NOMO-1 treated with dmso at 0.1 percent for 144 hours (cell line): Measurements from ENCODE around the gene MRPS34.

Source experiments
- DNase-seq: peaks from one replicate; lab custom pipeline; 2025; ENCODE audit not compliant: unreplicated experiment; lab: John Stamatoyannopoulos, UW

MRPS34 gene

GRCh38 chr16:1782408-1783264, 9.7 kb upstream of the MRPS34 start, which contains the start of the genes NUBP2 and SPSB3:
TSS of gene NUBP2 (plus strand) at chr16:1782960. CDS start at chr16:1783021, 61 bp downstream.
TSS of gene SPSB3 (minus strand) at chr16:1782571. CDS start at chr16:1781483, 1,088 bp downstream.
- DNase-seq, result peak; percentile 99

DNA sequence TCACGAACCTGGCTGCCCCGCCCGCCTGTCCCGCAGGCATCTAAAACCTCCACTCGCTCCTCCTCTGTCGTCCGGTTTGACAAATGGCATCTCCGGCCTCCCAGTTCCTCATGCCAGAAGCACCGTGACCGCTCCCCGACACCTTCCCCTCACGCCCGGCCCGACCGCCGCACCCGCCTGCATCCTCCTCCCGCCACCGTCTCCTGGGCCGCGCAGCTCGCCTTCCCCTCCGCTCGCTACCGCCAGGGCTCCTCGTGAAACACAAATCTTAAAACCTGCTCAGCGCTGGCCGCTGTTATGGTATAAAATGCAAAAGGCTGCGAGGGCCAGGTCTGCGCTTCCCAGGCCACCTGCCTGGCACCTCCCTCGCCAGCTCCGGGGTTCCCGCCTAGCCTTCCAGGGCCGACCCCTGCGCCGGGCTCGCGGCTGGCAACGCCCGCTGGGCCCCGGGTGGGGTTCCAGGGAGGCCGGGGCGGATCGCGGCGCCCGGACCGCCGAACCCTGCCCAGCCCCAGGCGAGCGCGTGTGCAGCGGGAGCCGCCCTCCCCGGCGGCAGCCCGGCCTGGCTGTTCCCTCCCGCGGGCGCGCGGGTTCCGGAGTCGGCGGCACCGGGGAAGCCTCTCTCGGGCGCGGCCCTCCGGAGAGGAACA, 8.9 kb upstream of the MRPS34 start:
- DNase-seq, result no peak

GRCh38 chr16:1781254-1781653, 8.3 kb upstream of the MRPS34 start:
- no peak for DNase-seq

DNA sequence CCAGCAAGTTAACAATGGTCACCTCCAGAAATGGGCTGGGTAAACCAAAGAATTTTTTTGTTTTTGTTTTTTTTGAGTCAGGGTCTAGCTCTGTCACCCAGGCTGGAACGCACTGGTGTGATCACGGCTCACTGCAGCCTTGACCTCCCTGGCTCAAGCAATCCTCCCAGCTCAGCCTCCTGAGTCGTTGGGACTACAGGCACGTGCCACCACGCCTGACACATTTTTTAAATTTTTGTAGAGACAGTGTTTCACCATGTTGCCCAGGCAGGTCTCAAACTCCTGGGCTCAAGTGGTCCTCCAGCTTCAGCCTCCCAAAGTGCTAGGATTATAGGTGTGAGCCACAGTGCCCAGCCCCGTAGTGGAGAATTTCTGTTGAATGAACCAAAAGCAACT, 7.7 kb upstream of the MRPS34 start:
- no peak for DNase-seq

DNA sequence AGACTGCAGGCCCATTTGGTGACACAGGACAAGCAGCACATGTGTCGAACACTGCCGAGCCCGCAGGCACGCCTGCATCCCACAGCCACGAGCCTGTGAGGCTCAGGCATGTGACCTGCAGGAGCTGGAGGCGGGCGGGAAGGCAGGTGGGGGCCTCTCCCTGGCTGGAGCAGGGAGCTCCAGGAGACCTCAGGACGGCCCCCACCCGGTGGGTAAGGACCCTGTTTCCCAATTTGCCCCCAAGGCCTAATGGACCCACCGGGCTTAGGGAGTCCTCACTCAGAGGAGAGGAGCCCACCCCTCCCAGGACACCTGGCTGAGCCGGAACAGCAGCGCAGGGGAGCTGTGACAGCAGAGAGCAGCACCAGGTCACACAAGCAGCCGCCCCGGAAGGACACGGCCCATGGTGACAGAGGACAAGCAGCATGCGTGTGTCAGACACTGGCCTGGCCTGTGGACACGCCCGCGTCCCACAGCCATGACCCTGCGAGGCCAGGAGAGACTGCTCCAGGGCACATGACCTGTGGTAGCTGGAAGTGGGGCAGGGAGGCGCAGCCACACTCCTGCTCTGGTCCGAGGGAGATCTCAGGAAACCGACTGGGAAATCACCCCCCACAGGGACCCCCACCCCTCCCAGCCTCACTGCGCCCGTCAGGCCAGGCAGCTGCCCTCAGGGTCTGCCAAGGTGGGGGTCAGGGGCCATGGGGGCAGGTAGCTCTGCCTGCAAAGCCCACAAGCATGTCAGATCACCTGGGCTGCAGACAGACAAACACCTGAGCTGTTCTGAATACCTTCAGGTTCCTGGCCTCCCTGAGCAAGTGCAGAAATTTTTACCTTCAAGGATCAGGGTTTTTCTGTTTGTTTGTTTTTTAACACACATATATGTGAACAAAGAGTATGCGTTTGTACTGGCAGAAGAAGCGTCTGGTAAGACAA, 7.1 kb upstream of the MRPS34 start:
- no peak for DNase-seq

DNA sequence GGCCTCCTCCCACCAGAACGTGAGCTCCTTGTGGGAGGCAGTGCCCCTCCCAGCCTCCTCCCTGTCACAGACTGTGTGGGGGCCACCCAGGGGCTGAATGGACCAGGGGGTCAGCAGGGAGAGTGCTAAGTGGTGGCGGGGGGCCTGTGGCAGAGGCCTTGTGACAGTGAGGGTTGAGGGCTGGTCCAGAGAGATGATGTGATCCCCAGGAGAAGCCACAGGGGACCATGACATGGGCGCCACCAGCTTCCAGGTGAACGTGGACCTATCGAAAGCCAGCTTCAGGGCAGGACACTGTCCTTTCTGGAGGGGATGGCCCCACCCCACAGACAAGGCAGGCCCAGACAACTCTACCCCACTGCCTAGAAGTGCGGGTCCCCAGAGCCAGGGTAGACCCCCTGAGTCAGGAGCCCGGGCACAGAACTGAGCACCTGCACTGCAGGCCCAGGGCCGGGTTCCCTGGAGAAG, 6.3 kb upstream of the MRPS34 start:
- no peak for DNase-seq

- no peak for DNase-seq
Observed at GRCh38 chr16:1778200-1779179, 5.6 kb upstream of the MRPS34 start.

DNA sequence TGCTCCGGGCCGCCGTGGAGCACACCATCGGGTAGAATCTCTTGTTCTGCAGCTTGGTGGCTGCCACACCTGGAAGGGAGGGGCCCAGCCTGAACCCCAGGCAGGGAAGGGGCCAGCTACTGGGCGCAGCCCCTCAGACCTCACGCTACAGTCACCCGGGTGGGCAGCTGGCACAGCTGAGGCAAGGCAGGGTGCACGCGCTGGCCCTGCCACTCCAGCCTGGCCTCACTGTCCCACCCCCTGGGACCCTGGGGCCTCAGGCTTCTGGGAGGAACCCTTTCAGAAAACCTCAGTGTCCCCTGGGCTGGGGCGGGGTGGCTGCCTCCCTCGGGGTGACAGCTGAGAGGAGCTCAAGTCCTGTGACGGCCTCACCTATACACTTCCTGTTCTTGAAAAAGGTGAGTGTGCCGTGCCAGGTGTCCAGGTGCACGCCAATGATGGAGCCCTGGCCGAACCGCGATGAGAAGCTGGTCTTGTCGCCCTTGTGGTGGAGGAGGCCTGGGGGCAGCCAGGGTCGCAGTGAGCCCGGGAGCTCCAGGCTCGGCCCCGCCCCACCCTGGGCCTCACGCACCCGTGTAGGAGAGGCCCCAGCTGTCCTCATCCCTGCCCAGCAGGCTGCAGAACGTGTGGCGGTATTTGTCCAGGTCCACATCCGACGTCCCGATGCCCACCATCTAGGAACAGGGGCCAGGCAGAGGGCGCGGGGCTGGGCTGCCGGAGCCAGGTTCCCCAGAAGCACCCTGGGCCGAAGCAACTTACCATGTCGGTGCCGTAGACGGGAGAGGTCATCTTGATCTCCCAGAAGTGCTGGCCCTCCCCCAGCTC, 4.7 kb upstream of the MRPS34 start:
- no peak for DNase-seq

DNA sequence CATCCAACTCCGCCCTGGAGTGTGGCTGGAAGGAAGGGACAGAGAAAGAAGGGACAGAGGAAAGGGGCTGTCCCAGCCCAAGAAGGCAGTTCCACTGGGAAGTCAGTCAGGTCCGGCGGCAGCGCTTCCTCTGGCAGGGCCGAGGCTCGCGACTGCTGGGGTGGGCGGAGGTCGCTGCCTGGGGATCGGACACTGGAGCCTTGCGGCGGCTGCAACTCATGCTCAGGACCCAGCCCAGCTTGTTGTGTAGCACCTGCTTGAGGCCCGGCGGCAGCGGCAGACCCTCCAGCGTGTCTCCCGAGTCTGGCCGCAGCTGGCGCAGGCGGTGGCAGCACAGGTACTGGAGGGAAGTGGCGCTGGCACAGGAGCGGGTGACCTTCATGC, 4.0 kb upstream of the MRPS34 start:
- no peak for DNase-seq

- DNase-seq, result no peak
Observed at GRCh38 chr16:1776672-1776955, 3.7 kb upstream of the MRPS34 start.

DNA sequence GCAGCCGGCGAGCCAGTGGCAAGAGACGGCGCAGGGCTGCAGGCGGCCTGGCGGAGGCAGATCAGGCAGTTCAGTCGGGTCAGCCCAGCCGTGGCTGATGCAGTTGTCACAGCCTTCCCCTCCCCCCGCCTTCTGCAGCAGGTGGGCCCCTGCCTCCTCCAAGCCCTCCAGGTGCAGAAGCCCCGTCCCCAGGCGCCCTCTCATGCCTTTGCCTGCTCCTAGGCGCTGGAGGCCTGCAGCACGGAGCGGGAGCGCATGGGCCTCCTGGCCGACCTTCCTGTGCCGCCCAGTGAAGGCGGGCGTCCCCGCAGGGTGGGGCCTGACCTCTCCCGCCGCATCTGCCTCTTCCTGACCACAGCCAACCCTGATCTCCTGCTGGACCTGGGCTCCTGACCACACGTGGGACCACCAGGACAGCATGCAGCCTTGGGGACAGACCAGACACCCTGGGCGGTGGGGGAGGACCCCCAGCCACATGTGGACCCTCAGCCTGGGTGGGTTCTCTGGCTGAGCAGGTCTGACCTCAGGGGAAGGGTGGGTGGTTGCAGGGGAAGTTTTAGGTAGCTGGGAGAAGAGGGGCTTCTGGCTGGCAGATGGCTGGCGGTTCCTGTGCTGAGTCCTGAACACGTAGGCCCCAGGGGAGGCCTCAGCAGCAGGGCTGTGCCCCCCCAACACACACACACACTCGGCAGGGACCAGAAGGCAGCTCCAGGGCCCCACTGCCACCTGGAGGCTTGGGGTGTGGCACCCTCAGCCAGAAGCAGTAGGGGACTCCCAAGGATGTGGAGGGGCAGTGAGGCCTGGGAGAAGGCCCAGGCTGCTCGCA, 3.1 kb upstream of the MRPS34 start:
- no peak for DNase-seq

DNA sequence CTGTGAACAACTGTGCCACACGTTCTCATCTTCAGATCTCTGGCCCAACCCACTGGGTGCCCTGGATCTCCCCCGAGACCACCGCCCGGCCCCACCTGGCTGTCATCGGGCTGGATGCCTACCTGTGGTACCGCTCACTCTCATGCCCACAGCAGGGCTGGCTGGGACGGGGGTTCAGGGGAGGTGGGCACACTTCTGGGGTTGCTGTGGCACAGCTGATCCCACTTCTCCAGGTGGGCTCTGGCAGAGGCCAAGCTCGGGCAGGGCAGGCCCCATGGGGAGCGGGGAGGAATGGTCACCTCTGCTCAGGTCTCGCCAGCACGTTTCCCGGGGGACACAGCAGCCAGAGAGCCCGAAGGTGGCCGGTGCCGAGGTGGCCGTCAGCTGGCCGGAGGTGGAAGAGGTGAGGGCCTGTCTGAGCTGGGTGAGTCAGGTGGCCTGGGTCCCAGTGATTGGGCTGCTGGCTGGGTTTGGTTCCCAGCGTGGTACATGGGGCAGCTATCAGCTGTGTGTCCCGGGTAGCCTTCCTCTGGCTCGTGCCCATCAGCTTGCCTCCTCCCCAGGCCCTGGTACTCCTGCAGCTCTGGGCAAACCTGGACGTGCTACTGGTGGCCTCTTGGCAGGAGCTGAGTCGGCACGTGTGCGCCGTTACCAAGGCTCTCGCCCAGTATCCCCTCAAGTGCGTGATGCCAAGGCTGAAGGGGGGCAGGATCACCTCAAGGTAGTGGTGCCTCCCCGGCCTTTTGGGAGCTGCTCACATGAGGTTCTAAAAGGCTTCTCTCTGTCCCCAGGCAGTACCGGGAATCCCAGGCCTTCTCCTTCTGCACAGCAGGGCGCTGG, 2.3 kb upstream of the MRPS34 start:
- no peak for DNase-seq

- DNase-seq, result no peak
Observed at GRCh38 chr16:1774448-1774780, 1.5 kb upstream of the MRPS34 start.

DNA sequence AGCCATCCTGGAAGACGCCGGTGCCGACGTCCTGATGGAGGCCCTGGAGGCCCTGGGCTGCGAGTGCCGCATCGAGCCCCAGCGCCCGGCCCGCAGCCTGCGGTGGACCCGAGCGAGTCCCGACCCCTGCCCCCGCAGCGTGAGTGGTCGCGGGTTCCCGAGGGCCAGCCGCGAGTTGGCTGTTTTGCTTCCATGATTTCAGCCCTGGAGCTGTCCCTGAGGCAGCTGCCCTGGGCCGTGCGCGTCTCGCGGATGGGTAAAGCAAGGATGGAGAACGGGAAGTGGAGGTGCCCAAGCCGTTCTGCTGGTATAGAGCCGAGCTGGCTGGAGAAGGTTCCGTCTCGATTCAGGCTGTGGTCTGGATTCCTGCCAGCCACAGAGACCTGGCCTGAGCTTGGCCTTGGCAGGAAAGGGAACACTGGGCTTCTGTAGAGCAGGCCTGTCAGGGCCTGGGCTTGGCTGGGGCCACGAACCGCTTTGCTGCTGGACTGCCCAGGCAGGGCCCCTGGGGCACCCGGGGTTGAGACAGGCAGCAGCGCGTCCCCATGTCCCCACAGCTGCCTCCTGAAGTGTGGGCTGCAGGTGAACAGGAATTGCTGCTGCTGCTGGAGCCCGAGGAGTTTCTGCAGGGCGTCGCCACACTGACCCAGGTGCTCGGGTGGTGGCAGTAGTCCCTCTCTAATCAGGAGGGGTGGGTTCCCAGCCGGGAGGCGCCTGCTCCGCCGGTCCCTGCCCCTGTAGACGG, 941 bp upstream of the MRPS34 start:
- peak; percentile 68 for DNase-seq

DNA sequence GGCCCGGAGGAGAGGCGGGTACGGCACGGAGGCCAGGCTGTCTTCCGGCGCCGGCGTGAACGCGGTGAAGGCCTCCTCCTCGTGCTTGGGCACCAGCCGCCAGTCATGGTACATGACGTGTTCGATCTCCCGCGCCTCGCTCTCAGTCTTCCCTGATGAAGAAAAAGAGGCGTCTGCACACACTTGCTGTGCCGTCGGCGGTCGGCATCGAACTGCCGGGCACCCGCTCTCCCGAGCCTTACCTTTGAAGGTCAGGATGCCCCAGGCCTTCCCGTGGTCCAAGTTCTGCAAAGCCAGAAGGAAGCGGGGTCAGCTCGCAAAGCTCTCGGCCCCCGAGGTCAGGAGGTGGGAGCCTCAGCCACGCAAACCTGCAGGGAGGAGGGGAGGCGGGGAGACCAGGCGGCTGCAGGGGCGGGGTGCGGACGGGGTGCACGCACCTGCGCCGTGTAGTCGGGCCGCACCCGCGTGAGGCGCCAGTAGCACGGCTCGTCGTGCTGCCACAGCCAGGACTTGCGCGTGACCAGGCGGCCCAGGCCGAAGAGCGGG, 499 bp downstream of the MRPS34 start, which contains the start of gene EME2:
TSS of gene EME2 (plus strand) at position 449 of the 546 bp plus-strand sequence. CDS start 418 bp downstream, outside the sequence.
- DNase-seq, result no peak

GRCh38 chr16:1771864-1772361, 1.0 kb downstream of the MRPS34 start:
- no peak for DNase-seq
